Keratinocyte (primary cell): ENCODE measurements around the gene PIGW.

Experiments
- CTCF ChIP-seq, 3 experiments: IDR thresholded peaks in 1 of 3; conservative IDR thresholded peaks in 1 of 3; optimal IDR thresholded peaks in 1 of 3; 2 replicates in 2 of 3; 3 replicates in 1 of 3; pipeline versions ENCODE3 to v1.5.1; 2011; ENCODE audit warnings: low read length in 3 of 3, mild to moderate bottlenecking in 3 of 3, moderate library complexity in 2 of 3, control low read depth in 1 of 3, inconsistent platforms in 1 of 3; ENCODE audit not compliant: insufficient read depth in 2 of 3; ENCODE audit errors: extremely low read depth in 1 of 3
- EZH2 ChIP-seq: IDR thresholded peaks from one replicate; pipeline ENCODE4 v1.6.1; 2012; ENCODE audit warnings: inconsistent platforms, mild to moderate bottlenecking, low read length, moderate library complexity

GRCh38 chr17:36514856-36515255 lies 19.9 kb upstream of the PIGW start:
- TF ChIP-seq CTCF (optimal IDR thresholded peaks at IDR 0.05 in 1 of 3, IDR thresholded peaks at IDR 0.05 in 1 of 3, conservative IDR thresholded peaks at IDR 0.05 in 1 of 3; ENCODE audit: extremely low read depth in 1 of 3, insufficient read depth in 2 of 3, low read length in 3 of 3) (no peak), EZH2 (no peak)
